Activated CD8-positive, alpha-beta memory T cell treated with anti-CD3 and anti-CD28 coated beads for 24 hours (primary cell): Measurements from ENCODE around the gene ATP4B.

Experiments
- DNase-seq: peaks from one replicate; pipeline ENCODE4 v3.0.0-alpha.2; 2020

ATP4B gene

DNA sequence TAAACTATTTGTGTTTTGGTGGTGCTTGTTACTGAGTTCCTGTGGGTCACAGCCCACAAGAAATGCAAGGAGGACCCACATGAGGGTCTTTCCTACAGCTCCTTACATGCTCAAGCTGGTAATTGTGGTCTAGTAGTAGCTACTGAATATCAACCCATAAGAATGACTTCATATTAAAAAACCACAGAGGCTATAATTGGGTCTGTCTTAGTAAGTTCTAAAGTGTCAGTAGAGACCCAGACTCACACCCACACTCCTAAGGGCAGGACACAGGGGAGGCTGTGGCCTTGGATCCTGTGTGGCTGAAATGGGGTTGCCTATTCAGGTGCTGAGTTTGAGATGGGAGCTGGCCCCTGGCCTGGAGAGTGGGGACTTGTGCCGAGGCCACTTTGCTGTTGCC is 53.8 kb downstream of the ATP4B start:
- DNase-seq = no peak

DNA sequence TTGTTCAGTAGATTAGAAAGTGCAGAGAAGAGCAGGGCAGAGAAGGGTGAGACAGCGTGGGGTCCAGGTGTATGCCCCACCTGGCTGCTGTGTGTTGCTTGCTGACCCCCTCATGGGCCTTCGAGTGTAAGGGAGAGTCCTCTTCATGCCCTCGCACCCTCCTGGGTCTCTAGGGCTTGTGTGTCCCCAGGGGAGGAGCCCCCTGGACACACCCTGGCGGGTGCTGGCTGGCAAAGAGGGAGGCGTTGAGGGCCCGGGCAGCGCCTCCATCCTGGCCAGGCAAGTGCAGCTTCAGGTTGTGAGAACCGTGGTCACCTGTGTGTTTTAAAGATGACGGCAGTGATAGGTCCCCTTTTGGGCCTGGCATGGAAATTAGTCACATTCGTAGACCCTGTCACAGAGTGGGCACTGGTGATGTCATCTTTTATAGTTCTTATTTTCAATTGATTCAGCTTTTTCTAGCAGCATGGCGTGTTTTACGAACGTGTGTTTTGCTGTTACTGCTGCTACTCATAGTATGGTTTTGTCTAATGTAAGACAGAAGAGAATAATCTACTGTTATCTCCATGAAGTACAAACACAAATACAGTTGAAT is 54.8 kb downstream of the ATP4B start:
- no peak for DNase-seq

DNA sequence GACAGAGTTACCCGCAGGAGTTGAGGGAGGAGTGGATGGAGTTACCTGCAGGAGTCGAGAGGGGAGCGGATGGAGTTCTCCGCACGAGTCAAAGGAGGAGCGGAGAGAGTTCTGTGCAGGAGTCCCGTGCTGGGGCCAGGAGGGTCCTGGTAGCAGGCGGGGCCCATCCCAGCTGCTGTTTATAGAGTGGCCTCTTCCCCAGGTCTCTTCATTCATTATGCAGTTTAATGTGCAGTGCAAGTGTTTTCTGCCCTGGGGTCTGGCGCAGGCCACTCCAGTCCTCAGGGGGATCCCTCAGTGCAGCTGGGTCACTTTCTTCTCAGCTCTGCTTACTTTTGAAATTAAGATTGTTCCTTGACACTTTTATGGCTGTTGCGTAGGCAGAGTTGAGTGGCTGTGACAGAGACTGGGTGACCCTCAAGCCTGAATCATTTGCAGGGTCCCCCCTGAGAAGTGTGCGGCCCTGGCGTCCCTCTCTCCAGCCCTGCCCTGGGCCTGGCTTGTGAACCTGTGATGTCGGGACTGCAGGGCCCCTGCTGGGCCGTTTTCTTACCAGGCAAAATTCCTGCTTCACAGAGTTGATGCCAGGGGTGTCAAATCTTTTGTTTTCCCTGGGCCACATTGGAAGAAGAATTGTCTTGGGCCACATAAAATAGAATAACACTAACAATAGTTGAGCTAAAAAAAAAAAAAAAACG is 55.6 kb downstream of the ATP4B start:
- DNase-seq = no peak

DNA sequence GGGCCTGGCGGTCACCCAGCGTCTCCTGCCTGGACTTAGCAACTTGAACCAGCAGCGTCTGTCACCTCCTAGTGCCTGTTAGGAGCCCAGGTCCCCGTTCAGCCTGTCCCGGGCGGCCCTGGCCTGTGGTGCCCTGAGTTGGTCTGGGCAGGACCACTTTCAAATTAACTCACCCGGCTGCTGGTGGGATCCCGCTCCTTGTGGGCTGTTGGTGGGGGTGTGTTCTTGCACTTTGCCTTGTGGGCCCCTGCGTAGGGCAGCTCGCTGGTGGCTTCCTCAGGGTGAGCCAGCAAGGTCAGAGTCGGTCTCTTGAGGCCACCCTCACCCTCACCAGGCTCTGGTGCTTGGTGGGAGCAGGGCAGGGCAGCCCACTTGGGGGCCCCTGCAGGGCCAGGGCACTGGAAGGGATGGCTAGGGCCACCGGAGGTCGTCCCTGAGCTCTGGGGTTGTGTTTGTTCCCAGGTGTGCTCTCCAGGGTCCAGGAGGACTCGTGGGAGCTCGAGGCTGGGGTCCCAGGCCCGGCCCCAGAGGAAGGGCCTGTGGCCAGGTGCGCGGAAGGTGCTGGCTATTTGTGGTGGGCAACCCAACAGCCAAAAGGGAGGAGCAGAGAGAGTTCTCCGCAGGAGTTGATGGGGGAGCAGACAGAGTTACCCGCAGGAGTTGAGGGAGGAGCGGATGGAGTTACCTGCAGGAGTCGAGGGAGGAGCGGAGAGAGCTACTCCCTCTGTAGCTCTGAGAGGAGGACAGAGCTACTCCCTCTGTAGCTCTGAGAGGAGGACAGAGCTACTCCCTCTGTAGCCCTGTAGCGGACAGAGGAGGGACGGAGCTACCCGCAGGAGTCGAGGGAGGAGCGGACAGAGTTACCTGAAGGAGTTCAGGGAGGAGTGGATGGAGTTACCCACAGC is 56.6 kb downstream of the ATP4B start:
- DNase-seq = no peak

DNA sequence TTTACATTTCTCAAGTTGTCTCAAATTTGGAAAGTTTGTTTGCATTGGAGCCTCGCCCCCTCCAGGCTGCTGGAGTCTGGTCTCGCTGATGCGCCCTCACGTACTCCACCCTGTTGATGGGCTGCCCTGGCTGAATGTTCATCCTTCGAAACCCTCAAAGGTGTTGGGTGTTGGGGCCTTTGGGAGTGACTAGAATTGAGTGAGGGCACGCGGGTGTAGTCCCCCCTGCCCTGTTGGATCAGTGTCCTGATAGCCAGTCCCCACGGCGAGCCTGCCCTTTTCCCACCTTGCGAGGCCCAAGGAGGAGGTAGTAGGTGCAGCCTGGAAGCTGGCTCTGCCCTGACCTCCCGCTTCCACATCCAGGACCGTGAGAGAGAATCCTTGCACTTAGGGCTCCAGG is 58.6 kb downstream of the ATP4B start:
- no peak for DNase-seq
